Measurements from ENCODE around the gene FN3K.
A peak's percentile ranks its signal among the peaks of the same experiment; 100 is the strongest.
"Not testable (repeated sequence)": the region's sequence is repeated elsewhere in the genome, so short reads cannot be mapped to it uniquely, and the experiment has no call there.

Gene FN3K

DNA sequence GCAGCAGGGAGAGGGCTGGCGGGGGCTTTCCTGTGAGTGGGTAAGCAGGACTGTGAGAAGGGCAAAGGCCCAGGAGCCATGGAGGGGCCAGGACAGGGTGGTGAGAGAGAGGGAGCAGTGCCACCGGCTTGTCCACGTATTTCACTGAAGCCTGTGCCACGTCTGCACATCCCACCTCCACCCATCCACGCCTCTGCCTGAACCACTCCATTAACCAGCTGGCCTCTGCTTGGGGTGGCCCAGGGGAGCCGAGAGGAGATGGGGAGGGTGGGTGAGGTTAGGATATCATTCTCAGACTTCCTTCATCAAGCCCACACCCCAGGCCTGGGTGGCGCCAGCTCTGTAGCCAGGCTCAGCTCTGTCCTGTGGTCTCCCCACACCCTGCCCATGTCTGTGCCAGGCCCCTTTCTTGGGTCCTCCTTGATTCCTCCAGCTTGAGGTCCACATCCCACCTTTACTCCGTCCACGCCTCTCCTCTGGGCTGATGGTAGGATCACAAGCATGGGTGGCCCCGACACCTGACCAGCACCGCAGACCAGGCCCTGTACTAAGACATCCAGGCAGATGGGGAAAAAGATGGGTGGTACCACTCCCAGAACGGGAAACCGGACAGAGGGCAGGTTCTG, 3.2 kb upstream of the FN3K start:
- DNase-seq (ENCODE audit: insufficient read length, low spot score) (no peak), FAIRE-seq (no peak)

- FAIRE-seq (no peak), DNase-seq (ENCODE audit: insufficient read length, low spot score) (no peak)
Observed at GRCh38 chr17:82736511-82737185, 1.2 kb downstream of the FN3K start.

DNA sequence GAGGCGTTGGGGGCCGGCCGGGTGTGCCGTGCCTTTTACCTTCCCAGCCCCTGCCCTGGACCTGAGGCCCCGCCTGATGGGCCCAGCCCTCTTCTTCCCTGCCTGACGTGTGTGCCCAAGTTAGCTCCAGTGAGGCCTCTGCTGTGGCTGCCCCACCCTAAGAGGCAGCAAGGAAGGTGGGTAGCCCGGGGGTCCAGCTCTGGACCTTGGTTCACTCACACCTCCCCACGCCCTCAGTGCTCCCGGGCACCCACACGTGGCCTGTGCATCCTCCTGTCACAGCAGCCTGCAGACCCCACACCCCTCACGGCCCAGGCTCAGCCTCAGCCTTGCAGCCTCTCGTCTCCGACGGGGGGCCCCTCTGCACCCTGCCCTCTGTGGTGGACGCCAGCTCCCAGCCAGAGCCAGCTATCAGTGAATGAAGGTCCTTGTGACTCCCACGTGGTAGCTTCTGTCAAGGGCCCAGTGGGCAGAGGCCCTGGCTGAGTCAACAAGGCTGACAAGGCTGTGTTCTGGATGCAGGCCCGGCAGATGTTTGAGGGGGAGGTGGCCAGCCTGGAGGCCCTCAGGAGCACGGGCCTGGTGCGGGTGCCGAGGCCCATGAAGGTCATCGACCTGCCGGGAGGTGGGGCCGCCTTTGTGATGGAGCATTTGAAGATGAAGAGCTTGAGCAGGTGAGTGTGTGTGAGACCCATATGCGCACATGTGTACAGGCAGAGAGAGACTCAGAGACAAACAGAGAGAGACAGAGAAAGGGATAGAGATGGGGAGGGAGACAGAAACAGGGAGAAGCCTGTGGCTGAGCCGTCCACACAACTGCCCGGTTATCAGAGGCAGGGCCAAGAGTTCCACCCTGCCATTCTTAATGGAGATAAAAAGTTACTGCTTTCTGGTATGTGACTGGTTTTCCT, 2.8 kb downstream of the FN3K start:
- DNase-seq (ENCODE audit: insufficient read length, low spot score) (no peak), FAIRE-seq (no peak)

GRCh38 chr17:82740906-82741759, 5.7 kb downstream of the FN3K start:
- no peak for DNase-seq (ENCODE audit: insufficient read length, low spot score)
- FAIRE-seq: no peak

- FAIRE-seq: no peak
- DNase-seq (ENCODE audit: insufficient read length, low spot score): no peak
Observed at GRCh38 chr17:82743344-82744219, 8.2 kb downstream of the FN3K start.

DNA sequence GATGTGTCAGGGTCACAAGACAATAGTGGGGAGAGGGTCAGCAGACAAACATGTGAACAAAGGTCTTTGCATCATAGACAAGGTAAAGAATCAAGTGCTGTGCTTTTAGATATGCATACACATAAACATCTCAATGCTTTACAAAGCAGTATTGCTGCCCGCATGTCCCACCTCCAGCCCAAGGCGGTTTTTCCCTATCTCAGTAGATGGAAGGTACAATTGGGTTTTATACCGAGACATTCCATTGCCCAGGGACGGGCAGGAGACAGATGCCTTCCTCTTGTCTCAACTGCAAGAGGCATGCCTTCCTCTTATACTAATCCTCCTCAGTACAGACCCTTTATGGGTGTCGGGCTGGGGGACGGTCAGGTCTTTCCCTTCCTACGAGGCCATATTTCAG, 9.3 kb downstream of the FN3K start:
- not testable (repeated sequence) for FAIRE-seq; DNase-seq (ENCODE audit: insufficient read length, low spot score)

- DNase-seq (ENCODE audit: insufficient read length, low spot score) (no peak), FAIRE-seq (no peak)
Observed at GRCh38 chr17:82745524-82745923, 10.1 kb downstream of the FN3K start.

GRCh38 chr17:82748756-82749155, 13.3 kb downstream of the FN3K start:
- DNase-seq (ENCODE audit: insufficient read length, low spot score) (no peak), FAIRE-seq (no peak)

GRCh38 chr17:82750241-82750908, 15.0 kb downstream of the FN3K start:
- FAIRE-seq (no peak), DNase-seq (ENCODE audit: insufficient read length, low spot score) (no peak)

- DNase-seq (ENCODE audit: insufficient read length, low spot score) (no peak), FAIRE-seq (no peak)
Observed at GRCh38 chr17:82751171-82751570, 15.8 kb downstream of the FN3K start.

DNA sequence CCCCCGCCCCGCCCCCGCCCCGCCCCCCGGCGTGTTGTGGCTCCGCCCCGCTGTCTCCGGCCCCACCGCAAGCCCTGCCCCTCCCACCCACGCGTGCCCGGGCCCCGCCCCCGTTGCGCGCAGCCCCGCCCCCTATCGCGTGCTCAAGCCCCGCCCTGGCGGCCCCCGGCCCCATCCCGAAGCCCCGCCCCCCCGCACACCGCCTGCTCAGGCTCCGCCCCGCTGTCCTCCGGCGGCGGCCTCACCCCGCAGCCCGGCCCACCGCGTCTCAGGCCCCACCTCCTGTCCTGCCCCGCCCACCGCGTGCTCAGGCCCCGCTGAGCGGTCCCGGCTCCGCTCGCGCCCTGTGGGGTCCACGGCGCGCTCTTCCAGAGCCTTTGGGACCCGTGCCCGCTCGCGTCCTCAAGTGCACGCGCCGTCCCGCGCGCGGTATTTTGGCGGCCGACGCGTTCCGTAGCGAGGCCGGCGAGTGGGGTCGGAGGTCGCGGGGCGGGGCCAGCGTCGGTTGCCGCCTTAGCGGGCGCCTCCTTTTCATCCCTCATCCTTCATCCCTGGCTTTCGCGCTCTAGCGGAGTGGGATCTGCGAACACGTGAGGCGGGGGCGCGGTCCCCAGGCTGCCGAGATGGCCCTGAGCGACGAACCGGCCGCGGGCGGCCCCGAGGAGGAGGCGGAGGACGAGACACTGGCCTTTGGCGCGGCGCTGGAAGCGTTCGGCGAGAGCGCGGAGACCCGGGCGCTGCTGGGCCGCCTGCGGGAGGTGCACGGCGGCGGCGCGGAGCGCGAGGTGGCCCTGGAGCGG, 16.4 kb downstream of the FN3K start, which contains the start of gene TBCD:
Gene TBCD, plus strand, starts transcription at position 495 of the 800 bp plus-strand sequence. Its CDS starts 129 bp downstream, at position 624.
- peak; percentile 89 for DNase-seq (ENCODE audit: insufficient read length, low spot score)
- FAIRE-seq: peak; percentile 56

- FAIRE-seq (no peak), DNase-seq (ENCODE audit: insufficient read length, low spot score) (no peak)
Observed at GRCh38 chr17:82752371-82753200, 17.2 kb downstream of the FN3K start.

GRCh38 chr17:82753201-82753464, 17.7 kb downstream of the FN3K start:
- FAIRE-seq: no peak
- DNase-seq (ENCODE audit: insufficient read length, low spot score): no peak

- FAIRE-seq (no peak), DNase-seq (ENCODE audit: insufficient read length, low spot score) (no peak)
Observed at GRCh38 chr17:82754297-82755208, 19.1 kb downstream of the FN3K start.

DNA sequence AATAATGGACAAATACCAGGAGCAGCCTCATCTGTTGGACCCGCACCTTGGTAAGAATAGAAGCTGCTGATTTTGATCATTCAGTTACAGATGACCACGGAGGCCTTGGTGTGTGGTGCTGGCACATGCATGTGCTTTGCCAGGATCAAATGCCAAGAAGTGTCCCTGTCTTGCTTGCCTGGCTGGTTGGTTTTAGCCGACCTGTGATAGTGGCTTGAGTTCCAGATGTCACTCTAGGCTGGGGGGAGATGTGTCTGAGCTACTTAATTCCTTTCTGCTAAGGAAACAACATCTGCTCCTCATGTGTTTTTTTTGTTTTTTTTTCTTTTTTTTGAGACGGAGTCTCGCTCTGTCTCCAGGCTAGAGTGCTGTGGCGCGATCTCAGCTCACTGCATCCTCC, 20.8 kb downstream of the FN3K start:
- no peak for DNase-seq (ENCODE audit: insufficient read length, low spot score)
- FAIRE-seq: no peak

DNA sequence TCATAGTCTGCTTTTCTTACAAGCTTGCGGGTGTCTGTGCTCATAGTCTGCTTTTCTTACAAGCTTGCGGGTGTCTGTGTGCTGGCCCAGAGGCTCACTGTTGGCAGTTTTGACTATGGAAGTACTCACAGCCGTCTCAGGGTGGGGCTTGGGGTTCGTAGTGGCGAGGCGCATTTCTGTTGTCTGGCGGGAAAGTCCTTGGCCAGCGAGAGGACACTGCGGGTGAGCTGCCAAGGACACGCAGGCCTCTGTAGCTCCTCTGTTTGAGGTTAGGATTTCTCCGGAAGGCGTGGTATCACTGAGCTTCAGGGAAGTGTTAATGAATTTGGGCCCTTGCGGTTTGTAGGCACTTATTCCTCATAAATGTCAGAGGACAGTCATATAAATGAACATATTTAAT, 30.0 kb downstream of the FN3K start:
- no peak for DNase-seq (ENCODE audit: insufficient read length, low spot score)
- no peak for FAIRE-seq
